Inferior parietal cortex (tissue), 1 donor: ENCODE measurements around the gene RNF208.

Experiments used
- DNase-seq: peaks from one replicate; pipeline ENCODE4 v3.0.0-alpha.2; 2016; ENCODE audit errors: extremely low spot score

The RNF208 gene

GRCh38 chr9:137214620-137215019 is 7.4 kb downstream of the RNF208 start:
- no peak for DNase-seq

- no peak for DNase-seq
Observed at GRCh38 chr9:137213160-137214060, 8.6 kb downstream of the RNF208 start.

- DNase-seq: no peak
Observed at GRCh38 chr9:137212520-137212919, 9.5 kb downstream of the RNF208 start.

GRCh38 chr9:137211532-137211931 is 10.5 kb downstream of the RNF208 start:
- DNase-seq: no peak

- no peak for DNase-seq
Observed at GRCh38 chr9:137206602-137207001, 15.4 kb downstream of the RNF208 start.

- peak; percentile 96 for DNase-seq
Observed at GRCh38 chr9:137205126-137206069, 16.6 kb downstream of the RNF208 start, which contains the start of the genes NDOR1 and TMEM203. TSS of gene NDOR1 (plus strand) at chr9:137205700. CDS start at chr9:137205778, 78 bp downstream. TSS of gene TMEM203 (minus strand) at chr9:137205648. CDS start at chr9:137205414, 234 bp downstream.

- no peak for DNase-seq
Observed at GRCh38 chr9:137204731-137205125, 17.3 kb downstream of the RNF208 start.

GRCh38 chr9:137202966-137203365 is 19.1 kb downstream of the RNF208 start:
- DNase-seq: no peak

GRCh38 chr9:137201205-137201868 is 20.7 kb downstream of the RNF208 start:
- DNase-seq: no peak

- peak; percentile 98 for DNase-seq
Observed at GRCh38 chr9:137200311-137201204, 21.5 kb downstream of the RNF208 start, which contains the start of gene TPRN. TSS of gene TPRN (minus strand) at chr9:137200741. CDS start at chr9:137200711, 30 bp downstream.

- no peak for DNase-seq
Observed at GRCh38 chr9:137199411-137200121, 22.5 kb downstream of the RNF208 start.

- no peak for DNase-seq
Observed at GRCh38 chr9:137198902-137199283, 23.1 kb downstream of the RNF208 start.

- no peak for DNase-seq
Observed at GRCh38 chr9:137198051-137198901, 23.8 kb downstream of the RNF208 start.

- DNase-seq: no peak
Observed at GRCh38 chr9:137195525-137196220, 26.4 kb downstream of the RNF208 start.

GRCh38 chr9:137194909-137195308 is 27.1 kb downstream of the RNF208 start:
- no peak for DNase-seq

GRCh38 chr9:137194388-137194787 is 27.7 kb downstream of the RNF208 start:
- peak; percentile 72 for DNase-seq

- no peak for DNase-seq
Observed at GRCh38 chr9:137193771-137194170, 28.3 kb downstream of the RNF208 start.

GRCh38 chr9:137192859-137193258 is 29.2 kb downstream of the RNF208 start:
- no peak for DNase-seq
